AG10803 (cell line): ENCODE measurements around the gene CMTM1.
A peak's percentile ranks its signal among the peaks of the same experiment; 100 is the strongest.

ENCODE experiments used
- DNase-seq: peaks from one replicate; pipeline ENCODE4 v3.0.0; 2010; ENCODE audit warnings: low read depth
- H3K4me3 ChIP-seq: 2 replicates; pipeline ENCODE4 v1.5.1; 2011; ENCODE audit warnings: mild to moderate bottlenecking, low read length, control low read depth
- TF ChIP-seq, protein P1 (sequence below): conservative IDR thresholded peaks from 2 replicates; pipeline ENCODE4 v1.5.1; 2011; ENCODE audit warnings: mild to moderate bottlenecking, low read length, control low read depth, inconsistent platforms

The CMTM1 gene

DNA sequence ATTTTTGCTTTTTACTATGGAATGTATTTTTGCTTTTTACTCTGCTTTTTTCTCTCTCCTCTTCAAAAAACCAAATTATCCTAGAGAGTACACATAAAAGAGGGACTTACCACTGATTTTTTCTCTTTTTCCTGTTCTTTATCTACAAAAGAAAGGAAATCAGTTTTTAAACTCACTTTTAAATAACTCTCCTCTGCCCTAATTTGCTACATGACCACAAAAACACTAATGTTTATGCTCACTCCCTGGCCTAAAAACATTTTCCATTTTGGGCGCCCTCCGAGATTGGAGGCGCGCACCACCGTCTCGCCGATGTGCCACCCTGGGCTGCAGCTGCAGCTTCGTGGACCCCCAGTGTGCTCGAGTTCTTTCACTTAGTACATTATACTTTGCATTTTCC is 17.4 kb upstream of the CMTM1 start:
- DNase-seq: no peak
- TF ChIP-seq, protein P1, sequence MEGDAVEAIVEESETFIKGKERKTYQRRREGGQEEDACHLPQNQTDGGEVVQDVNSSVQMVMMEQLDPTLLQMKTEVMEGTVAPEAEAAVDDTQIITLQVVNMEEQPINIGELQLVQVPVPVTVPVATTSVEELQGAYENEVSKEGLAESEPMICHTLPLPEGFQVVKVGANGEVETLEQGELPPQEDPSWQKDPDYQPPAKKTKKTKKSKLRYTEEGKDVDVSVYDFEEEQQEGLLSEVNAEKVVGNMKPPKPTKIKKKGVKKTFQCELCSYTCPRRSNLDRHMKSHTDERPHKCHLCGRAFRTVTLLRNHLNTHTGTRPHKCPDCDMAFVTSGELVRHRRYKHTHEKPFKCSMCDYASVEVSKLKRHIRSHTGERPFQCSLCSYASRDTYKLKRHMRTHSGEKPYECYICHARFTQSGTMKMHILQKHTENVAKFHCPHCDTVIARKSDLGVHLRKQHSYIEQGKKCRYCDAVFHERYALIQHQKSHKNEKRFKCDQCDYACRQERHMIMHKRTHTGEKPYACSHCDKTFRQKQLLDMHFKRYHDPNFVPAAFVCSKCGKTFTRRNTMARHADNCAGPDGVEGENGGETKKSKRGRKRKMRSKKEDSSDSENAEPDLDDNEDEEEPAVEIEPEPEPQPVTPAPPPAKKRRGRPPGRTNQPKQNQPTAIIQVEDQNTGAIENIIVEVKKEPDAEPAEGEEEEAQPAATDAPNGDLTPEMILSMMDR: no peak
- peak overlapping the region; percentile 67 for H3K4me3 ChIP-seq

DNA sequence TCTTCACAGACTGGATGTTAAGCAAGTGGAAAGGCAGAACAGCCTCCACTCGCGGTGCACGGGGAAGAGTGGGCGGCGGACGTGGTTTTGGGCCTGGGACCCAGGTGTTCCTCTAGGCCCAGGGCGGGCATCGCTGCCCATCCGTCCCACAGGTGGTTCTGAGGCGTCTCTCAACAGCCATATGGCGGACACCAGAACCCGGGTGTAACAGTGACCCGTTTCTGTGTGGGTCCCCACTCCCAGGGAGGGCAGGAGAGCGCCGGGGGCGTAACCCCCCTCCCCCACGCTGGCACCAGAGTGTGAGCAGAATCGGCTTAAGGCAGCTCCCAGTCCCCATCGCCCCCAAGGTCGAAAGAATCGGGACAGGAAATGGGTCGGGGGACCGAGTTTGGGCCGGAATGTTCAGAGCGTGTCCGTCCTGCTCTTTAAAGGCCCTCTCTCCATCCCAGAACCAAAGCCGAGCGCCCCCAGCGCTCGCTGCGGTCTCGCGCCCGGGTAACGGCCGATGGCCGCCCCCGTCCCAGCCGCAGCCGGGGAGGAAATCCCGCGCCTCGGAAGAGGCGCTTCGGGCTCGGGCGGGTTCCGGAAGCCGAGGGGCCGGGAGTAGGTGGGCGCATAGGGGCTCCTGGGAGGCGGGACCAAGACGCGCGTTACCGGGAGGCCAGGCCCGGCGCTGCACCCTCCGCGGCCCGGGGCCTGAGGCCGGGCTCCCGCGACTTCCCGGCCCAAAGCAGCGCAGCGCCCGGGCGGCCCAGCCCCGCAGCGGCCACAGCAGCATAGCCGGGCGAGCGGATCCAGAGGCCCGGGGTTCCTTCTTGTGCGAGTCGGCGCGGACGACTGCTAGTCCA is 16.7 kb upstream of the CMTM1 start, which contains the start of gene TK2:
TK2 (minus strand) TSS at position 839 of the 848 bp plus-strand sequence; CDS start at position 778, 61 bp downstream.
- TF ChIP-seq, protein P1: peak; percentile 27
- peak; percentile 76 for DNase-seq
- H3K4me3 ChIP-seq: peak within 1 kb of the TSS; percentile 67

- no peak overlapping the region for H3K4me3 ChIP-seq
- TF ChIP-seq, protein P1: peak; percentile 34; the same call in 1 of the 2 replicates
- DNase-seq: peak; percentile 32
These were observed 14.9 kb upstream of the CMTM1 start for GRCh38 chr16:66551348-66551759.

GRCh38 chr16:66551788-66552285 is 14.4 kb upstream of the CMTM1 start:
- TF ChIP-seq, protein P1: no peak
- peak overlapping the region; percentile 90 for H3K4me3 ChIP-seq
- DNase-seq: no peak

- peak; percentile 79 for DNase-seq
- peak within 1 kb of the TSS; percentile 90 for H3K4me3 ChIP-seq
- TF ChIP-seq, protein P1: no peak
These were observed 13.7 kb upstream of the CMTM1 start, which contains the start of gene CKLF for GRCh38 chr16:66552286-66553177. Gene CKLF (plus strand): TSS chr16:66552576. CDS start chr16:66552716, 140 bp downstream.

DNA sequence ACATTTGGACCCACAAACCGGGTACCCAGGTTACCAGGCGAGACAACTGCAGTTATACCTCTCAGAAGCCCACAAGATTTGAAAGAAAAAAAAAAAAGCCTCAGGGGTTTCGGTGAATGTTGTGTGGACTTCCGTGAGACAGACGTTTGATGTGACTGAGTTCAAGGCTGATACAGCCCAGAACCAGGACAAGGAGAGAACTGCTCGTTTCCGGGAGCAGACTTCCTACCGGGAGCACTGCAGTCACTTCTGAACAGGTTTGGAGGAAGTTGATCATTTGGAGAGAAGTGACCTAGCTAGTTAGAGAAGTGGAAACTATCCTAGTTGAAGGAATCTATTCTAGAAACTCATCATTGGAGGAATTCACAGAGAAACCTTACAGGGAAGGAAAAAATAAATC is 13.0 kb upstream of the CMTM1 start:
- TF ChIP-seq, protein P1: no peak
- H3K4me3 ChIP-seq: peak overlapping the region; percentile 90
- no peak for DNase-seq
